ENCODE measurements around the gene UTP15.

UTP15 gene

DNA sequence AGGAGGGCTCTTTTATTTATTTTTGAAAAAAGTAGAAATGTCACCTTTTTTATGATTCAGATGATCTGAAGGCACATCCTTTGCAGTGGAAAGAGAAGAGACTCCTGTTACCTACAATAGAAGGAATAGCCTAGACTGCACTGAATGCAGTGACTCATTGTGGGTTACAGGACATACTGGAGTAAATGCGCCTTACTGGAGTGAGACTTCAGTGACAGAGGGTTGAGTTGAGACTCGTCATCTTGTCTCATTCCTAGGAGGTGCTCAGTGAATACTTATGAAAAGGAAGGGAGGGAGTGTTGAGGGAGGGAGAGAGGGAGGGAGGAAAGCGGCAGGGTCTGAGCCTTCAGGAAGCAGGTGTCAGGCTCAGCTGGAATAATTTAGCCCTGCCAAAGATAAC, 25.4 kb upstream of the UTP15 start:
- POLR2A ChIA-PET (ENCODE audit: low non-redundant PET) = interaction anchor here (0.5 kb wide), 1 partner anchor 578 kb away, joined by 5 read pairs; no protein-coding TSS in a partner anchor
- peak overlapping the region; percentile 45; the same call in 1 of the 2 replicates for H3K27ac ChIP-seq
- CTCF ChIA-PET = interaction anchor here (1.2 to 1.5 kb wide), 2 partner anchors 19 to 86 kb away, joined by 5 to 7 read pairs; no protein-coding TSS in a partner anchor
- DNase-seq (ENCODE audit: low spot score) = peak; percentile 78
- TF ChIP-seq, protein P1, sequence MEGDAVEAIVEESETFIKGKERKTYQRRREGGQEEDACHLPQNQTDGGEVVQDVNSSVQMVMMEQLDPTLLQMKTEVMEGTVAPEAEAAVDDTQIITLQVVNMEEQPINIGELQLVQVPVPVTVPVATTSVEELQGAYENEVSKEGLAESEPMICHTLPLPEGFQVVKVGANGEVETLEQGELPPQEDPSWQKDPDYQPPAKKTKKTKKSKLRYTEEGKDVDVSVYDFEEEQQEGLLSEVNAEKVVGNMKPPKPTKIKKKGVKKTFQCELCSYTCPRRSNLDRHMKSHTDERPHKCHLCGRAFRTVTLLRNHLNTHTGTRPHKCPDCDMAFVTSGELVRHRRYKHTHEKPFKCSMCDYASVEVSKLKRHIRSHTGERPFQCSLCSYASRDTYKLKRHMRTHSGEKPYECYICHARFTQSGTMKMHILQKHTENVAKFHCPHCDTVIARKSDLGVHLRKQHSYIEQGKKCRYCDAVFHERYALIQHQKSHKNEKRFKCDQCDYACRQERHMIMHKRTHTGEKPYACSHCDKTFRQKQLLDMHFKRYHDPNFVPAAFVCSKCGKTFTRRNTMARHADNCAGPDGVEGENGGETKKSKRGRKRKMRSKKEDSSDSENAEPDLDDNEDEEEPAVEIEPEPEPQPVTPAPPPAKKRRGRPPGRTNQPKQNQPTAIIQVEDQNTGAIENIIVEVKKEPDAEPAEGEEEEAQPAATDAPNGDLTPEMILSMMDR (conservative IDR thresholded peaks at IDR 0.05; ENCODE audit: low read depth) = no peak

DNA sequence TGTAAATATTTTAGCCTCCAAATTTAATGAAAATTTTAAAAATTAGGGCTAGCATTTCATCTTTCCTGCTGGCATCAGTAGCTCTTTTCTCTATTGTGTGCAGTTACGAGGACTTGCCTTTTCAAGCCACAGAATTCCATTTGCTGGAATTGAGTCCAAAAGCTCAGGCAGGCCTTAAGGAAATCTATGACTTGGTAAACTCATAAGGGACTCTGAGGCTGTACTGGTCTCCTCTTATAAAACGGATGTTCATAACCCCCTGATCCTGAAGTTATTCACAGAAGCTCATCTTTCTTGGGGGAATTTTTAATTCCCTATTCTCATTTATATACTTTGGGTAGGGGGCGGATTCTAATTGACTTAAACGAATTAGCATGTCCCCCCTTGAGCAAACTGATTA, 23.5 kb upstream of the UTP15 start:
- POLR2A ChIA-PET (ENCODE audit: low non-redundant PET) = interaction anchor here (0.6 to 1.0 kb wide), 4 partner anchors 23 to 221 kb away, joined by 3 to 6 read pairs (median 4); partner anchors contain the start of gene BTF3
- DNase-seq (ENCODE audit: low spot score) = no peak
- CTCF ChIA-PET = interaction anchor here (0.6 to 1.3 kb wide), 5 partner anchors 13 to 1784 kb away, joined by 3 to 4 read pairs (median 3); no protein-coding TSS in a partner anchor
- H3K27ac ChIP-seq = no peak overlapping the region
- TF ChIP-seq, protein P1 (conservative IDR thresholded peaks at IDR 0.05; ENCODE audit: low read depth) = no peak

DNA sequence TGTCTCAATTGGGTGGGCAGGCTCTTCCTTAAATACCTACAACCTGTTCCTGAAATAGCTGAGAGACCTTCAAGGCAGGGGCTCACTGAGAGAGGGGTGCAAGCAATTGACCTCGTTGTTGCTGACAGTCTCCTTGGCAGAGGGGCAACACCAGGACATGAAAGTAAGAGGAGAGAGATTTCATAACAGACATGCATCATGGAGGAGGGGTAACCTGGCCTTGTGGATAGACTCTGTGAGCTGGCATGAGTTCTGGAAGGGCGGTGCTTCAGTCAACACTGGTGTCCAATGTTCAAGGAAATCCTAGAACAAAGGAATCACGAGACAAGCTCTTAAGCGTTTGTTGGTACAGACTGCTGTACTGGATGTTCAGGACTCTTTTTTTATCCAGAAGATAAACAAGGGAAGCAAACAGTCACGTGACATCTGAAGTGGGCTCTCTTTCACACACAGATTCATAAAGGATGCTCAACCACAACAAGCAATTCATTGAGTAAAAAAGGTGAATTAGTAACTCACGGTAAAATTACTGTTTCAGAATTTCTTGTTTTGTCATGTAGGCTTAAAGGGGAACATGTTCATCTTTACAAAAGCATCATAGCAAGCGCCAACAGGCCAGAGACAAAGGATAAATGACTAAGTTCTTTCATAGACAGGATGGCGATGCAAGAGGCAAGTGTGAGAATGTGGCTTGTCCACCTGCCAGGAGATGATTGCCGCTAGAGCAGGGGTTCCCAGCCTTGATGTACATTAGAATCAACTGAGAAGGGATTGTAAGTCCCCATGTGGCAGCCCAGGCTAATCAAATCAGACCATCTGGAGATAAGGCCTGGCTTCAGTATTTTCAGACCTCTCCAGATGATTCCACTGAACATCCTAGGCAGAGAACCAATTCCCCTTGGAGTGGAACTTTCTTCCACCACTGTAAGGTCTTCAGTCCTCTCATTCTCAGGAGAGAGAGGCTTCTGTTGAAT, 20.8 kb upstream of the UTP15 start:
- TF ChIP-seq, protein P1 (conservative IDR thresholded peaks at IDR 0.05; ENCODE audit: low read depth) = no peak
- POLR2A ChIA-PET (ENCODE audit: low non-redundant PET) = no interaction called here
- DNase-seq (ENCODE audit: low spot score) = peak; percentile 53
- H3K27ac ChIP-seq = peak overlapping the region; percentile 45; the same call in 1 of the 2 replicates
- CTCF ChIA-PET = no interaction called here

DNA sequence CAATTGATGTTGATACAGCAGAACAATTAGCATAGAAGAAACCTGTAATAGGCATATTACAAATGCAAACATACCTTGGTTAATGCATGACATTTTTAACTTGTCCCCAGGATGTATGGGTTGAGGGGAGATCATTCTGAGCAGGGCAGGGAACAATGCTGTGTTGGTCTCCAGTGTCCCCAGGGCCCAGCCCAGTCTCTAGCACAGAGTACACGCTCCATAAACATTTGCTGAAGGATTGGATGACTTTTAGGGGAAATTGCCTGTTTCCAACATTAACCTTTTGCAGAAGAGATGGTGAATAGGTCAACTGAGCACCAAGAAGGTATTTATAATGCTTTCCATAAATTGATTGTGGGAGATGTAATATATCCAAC, 20.2 kb upstream of the UTP15 start:
- CTCF ChIA-PET = interaction anchor here (1.2 kb wide), 1 partner anchor 46 kb away, joined by 3 read pairs; no protein-coding TSS in a partner anchor
- TF ChIP-seq, protein P1 (conservative IDR thresholded peaks at IDR 0.05; ENCODE audit: low read depth) = no peak
- POLR2A ChIA-PET (ENCODE audit: low non-redundant PET) = no interaction called here
- H3K27ac ChIP-seq = no peak overlapping the region
- no peak for DNase-seq (ENCODE audit: low spot score)

DNA sequence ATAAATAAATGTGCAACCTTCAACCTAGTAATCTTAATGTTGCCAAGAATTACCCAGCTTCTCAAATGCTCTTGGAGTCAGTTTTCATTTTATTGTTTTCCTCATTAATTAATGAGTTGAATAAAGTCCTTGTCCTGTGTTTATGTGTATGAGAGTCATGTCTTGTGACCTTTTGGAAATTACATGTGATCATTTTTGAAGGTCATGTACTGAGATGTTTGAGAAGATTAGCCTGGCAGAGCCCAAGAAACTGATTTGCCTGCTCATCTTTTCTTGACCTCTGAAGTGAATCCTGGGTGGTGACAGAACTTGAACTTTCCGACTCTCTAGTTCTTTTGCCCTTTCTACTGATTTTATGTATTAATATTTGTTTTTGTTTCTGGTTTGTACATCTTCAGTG, 15.5 kb upstream of the UTP15 start:
- POLR2A ChIA-PET (ENCODE audit: low non-redundant PET) = no interaction called here
- H3K27ac ChIP-seq = no peak overlapping the region
- TF ChIP-seq, protein P1 (conservative IDR thresholded peaks at IDR 0.05; ENCODE audit: low read depth) = no peak
- DNase-seq (ENCODE audit: low spot score) = no peak
- CTCF ChIA-PET = no interaction called here

DNA sequence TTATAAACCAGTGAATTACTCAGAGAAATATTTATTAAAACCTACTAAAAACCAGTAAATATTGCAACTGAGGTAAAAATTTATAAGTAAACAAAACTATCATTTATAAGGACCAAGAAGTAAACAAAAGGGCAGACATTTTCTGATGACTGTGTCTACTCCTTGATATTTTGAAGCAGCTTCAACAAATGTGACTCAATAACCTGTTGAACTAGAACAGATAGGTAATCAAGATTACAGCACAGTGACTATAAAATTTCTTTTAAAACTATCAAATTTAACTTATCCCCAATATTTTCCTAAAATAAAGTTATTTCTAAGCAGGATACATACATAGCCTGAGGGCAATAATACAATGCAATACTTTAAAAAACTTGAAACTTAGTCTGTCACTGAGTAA, 12.9 kb upstream of the UTP15 start:
- no peak overlapping the region for H3K27ac ChIP-seq
- DNase-seq (ENCODE audit: low spot score) = no peak
- ChIA-PET POLR2A (ENCODE audit: low non-redundant PET) (no interaction called here), CTCF (interaction anchor here (0.6 kb wide), 1 partner anchor 234 kb away, joined by 3 read pairs; no protein-coding TSS in a partner anchor)
- TF ChIP-seq, protein P1 (conservative IDR thresholded peaks at IDR 0.05; ENCODE audit: low read depth) = no peak
